ENCODE data around the gene PPM1L. TPM values are rescaled to one million over a fixed set of nuclear protein-coding genes. Genes with fewer than 3 reads are reported as not detected.

PPM1L gene
- total RNA-seq, 1 experiment from 2014 or later: 7.3 TPM

DNA sequence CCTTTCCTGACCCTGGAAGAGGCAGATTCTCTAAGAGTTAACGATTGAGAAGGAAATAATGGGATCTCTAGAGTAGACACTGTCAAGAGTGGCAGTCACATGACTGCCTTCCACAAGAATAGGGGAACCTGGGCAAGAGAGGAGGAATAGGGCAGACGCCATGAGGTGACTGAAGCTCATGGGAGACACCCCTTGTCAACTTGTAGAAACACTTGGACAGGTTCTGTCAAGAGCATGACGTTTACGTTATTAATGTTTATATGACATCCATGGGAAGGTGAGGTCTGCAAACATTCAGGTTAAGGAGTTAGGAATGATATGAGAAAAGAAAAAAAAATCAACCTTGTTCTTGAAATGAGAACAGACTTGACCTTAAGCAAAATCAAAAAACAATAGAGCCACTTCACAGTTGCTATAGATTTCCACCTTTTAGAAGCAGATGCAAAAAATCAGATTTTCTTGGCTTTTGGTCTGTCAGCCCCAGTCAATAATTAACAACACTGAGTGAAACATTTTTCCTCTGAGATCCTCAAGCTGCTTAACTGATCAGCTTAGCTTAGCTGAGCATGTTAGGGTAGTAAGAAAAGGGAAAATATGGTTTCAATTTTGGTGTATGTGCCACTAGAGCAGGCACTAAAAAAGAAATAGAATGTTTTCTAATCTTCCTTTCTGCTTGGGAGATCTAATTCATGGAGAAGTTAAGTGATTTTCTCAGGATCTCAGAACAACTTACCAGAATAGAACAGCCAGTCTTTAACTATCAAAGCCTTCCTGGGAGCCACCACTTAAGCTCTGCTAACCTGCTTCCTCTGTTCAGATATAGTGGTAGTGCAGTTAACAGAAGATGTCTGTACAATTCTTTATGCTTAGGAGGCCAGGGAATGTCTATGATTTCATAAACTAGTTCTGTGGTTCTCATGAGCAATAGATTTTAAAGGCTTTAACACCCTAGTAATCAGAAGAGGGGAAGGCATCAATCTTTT is 232.2 kb downstream of the PPM1L start:
- H3K56ac ChIP-seq (ENCODE audit: insufficient read length, low read depth, low read length): no peak overlapping the region
- H2BK12ac ChIP-seq (ENCODE audit: insufficient read length, low read depth, low read length): no peak overlapping the region
- no peaks in the 10 kb centered on the region for H3K4me1 ChIP-seq (ENCODE audit: insufficient read depth, low read length)
- no peaks in the 10 kb centered on the region for H3K79me1 ChIP-seq (ENCODE audit: insufficient read depth, low read depth, low read length, poor library complexity, severe bottlenecking)
- no peak overlapping the region for H2BK20ac ChIP-seq (ENCODE audit: low read depth, low read length, poor library complexity, severe bottlenecking)
- Mint-ChIP-seq H3K36me3 (ENCODE audit: insufficient read depth in 1 of 3, low read depth in 3 of 3) (peaks cover 7 to 13% (median 12%) of the 10 kb centered on the region in 3 experiments; a peak in 6 of 7 replicates), H3K27me3 (ENCODE audit: low read depth) (no peaks in the 10 kb centered on the region), H3K9me3 (peaks cover 7 to 13% of the 10 kb centered on the region in 2 experiments), H3K27ac (no peak overlapping the region), H3K4me1 (peaks cover 4 to 8% of the 10 kb centered on the region in 2 experiments; a peak in 2 of 4 replicates), H3K4me3 (no peak overlapping the region)
- no peak overlapping the region for H3K27ac ChIP-seq (ENCODE audit: insufficient read length, low read depth, low read length)
- no peak overlapping the region for H3K4me2 ChIP-seq (ENCODE audit: insufficient read depth, insufficient read length, low read length)
- no peaks in the 10 kb centered on the region for H3K27me3 ChIP-seq (ENCODE audit: insufficient read depth, low read length)
- no peak overlapping the region for H2BK15ac ChIP-seq (ENCODE audit: low read depth, low read length)
- no peak for DNase-seq
- no peak overlapping the region for H3K4ac ChIP-seq (ENCODE audit: low read depth, low read length)
- H3T11ph ChIP-seq (ENCODE audit: low read length): no peak overlapping the region
- no peak overlapping the region for H2AFZ ChIP-seq (ENCODE audit: low read length)
- H4K91ac ChIP-seq (ENCODE audit: insufficient read length, low read depth, low read length): no peak overlapping the region
- no peaks in the 10 kb centered on the region for H3K79me2 ChIP-seq (ENCODE audit: insufficient read depth, low read length)
- no peaks in the 10 kb centered on the region for H3K23me2 ChIP-seq (ENCODE audit: insufficient read length, low read depth, low read length, poor library complexity, severe bottlenecking)
- no peak overlapping the region for H3K23ac ChIP-seq (ENCODE audit: insufficient read length, low read depth, low read length)
- H2BK5ac ChIP-seq (ENCODE audit: insufficient read length, low read length): no peak overlapping the region
- H3K14ac ChIP-seq (ENCODE audit: insufficient read depth, low read length): no peak overlapping the region
- H3K18ac ChIP-seq (ENCODE audit: insufficient read length, low read depth, low read length): no peak overlapping the region
- no peak overlapping the region for H2AK5ac ChIP-seq (ENCODE audit: insufficient read length, low read length)
- TF ChIP-seq, protein P1, sequence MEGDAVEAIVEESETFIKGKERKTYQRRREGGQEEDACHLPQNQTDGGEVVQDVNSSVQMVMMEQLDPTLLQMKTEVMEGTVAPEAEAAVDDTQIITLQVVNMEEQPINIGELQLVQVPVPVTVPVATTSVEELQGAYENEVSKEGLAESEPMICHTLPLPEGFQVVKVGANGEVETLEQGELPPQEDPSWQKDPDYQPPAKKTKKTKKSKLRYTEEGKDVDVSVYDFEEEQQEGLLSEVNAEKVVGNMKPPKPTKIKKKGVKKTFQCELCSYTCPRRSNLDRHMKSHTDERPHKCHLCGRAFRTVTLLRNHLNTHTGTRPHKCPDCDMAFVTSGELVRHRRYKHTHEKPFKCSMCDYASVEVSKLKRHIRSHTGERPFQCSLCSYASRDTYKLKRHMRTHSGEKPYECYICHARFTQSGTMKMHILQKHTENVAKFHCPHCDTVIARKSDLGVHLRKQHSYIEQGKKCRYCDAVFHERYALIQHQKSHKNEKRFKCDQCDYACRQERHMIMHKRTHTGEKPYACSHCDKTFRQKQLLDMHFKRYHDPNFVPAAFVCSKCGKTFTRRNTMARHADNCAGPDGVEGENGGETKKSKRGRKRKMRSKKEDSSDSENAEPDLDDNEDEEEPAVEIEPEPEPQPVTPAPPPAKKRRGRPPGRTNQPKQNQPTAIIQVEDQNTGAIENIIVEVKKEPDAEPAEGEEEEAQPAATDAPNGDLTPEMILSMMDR (conservative IDR thresholded peaks at IDR 0.05): no peak
- no peak overlapping the region for H2BK120ac ChIP-seq (ENCODE audit: low read depth, low read length, poor library complexity, severe bottlenecking)
- H3K9ac ChIP-seq (ENCODE audit: extremely low read depth, insufficient read length, low read length): no peak overlapping the region
- H3K9me3 ChIP-seq (ENCODE audit: control insufficient read depth, low read depth, low read length): no peaks in the 10 kb centered on the region
- no peaks in the 10 kb centered on the region for H4K20me1 ChIP-seq (ENCODE audit: control insufficient read depth, insufficient read depth, insufficient read length)
- H4K5ac ChIP-seq (ENCODE audit: insufficient read length, low read depth, low read length): no peak overlapping the region
- H4K8ac ChIP-seq (replicated peaks; ENCODE audit: insufficient read length, low read depth, low read length): no peak overlapping the region
- WGBS (ENCODE audit: extremely low coverage, insufficient read length, low lambda C conversion rate): no CpG with 5 or more reads among the region's 4 CpGs
